NCI-H774 (cell line): ENCODE data around the gene PSG4.
"Not testable (repeated sequence)": the region's sequence is repeated elsewhere in the genome, so short reads cannot be mapped to it uniquely, and the experiment has no call there.

Source experiments
- DNase-seq: peaks from one replicate; lab custom pipeline; 2025; lab: John Stamatoyannopoulos, UW

The PSG4 gene

DNA sequence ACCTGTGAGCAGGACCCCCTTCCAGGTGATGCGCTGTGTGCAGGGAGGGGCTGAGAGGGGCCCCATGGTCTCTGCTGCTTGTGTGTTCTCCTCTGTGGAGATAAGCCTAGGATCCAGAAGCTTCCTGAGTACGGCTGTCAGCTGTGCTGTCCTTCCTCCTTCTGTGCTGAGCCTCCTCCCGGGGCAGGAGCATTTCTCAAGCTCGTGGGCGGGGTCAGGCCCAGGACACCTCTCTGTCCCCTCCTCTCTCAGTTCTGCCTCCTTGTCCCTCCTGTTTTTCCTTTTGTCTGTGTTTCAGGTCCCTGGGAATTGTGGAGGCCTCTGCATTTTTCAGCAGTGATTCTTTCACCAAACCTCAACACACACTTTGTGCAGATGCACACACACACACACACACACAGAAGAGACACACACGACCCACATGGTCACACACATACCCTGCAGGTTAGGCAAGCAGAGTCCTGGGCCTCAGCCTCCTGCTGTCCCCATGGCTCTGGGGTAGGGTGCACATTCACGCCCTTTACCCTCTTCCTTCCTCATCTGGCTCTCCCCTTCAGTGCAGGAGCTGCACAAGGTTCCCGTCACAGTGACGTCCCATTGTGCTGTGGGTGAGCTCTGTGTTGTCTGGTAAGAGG lies at the start of gene PSG4:
Gene PSG4 (minus strand): TSS at position 168 of the 635 bp plus-strand sequence. CDS start 102 bp downstream, at position 66.
- not testable (repeated sequence) for DNase-seq

GRCh38 chr19:43251428-43251827 lies 46.0 kb upstream of the PSG4 start:
- not testable (repeated sequence) for DNase-seq

DNA sequence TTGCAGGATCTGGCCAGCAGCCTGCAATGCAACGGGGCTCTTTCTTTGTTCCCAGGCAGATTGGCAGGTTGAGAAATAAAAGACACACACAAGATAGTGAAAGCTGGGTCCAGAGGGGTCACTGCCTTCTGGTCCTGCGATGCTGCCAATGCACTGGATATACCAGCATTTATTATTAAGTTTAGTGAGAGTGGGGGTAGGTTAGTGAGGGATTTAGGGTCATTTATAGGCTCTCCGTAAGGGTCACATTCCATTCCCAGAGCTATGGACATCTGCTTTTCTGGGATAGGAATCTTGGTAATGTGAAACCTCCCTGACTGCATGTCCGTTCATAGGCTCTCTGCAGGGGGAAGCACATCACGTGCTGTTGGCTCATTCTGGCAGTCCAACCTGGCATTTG lies 44.9 kb upstream of the PSG4 start:
- DNase-seq = not testable (repeated sequence)

DNA sequence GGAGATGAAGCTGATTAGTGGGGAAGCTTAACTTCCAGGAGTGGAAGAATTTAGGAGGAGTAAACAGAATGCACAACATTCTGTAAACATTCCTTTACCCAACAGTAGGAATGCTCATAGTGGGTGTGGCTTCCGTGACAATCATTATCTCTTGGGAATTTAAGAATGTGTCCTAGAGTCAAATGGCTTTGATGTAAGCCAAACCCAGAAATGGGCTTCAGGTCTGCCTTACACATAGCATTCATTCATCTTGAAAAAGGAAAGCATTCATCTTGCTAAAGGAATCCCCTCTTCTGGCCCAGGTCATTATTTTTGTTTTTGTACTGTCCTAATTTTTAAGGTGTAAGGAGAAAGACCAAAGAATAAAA lies 43.2 kb upstream of the PSG4 start:
- DNase-seq = not testable (repeated sequence)

DNA sequence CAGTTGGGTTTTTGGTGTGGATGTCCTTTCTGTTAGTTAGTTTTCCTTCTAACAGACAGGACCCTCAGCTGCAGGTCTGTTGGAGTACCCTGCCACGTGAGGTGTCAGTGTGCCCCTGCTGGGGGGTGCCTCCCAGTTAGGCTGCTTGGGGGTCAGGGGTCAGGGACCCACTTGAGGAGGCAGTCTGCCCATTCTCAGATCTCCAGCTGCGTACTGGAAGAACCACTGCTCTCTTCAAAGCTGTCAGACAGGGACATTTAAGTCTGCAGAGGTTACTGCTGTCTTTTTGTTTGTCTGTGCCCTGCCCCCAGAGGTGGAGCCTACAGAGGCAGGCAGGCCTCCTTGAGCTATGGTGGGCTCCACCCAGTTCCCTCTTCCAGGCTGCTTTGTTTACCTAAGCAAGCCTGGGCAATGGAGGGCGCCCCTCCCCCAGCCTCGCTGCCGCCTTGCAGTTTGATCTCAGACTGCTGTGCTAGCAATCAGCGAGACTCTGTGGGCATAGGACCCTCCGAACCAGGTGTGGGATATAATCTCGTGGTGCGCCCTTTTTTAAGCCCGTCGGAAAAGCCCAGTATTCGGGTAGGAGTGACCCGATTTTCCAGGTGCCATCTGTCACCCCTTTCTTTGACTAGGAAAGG lies 41.9 kb upstream of the PSG4 start:
- not testable (repeated sequence) for DNase-seq

DNA sequence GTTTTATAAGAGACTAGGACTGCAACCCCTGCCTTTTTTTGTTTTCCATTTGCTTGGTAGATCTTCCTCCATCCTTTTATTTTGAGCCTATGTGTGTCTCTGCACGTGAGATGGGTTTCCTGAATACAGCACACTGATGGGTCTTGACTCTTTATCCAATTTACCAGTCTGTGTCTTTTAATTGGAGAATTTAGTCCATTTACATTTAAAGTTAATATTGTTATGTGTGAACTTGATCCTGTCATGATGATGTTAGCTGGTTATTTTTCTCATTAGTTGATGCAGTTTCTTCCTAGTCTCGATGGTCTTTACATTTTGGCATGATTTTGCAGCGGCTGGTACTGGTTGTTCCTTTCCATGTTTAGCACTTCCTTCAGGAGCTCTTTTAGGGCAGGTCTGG lies 40.4 kb upstream of the PSG4 start:
- DNase-seq = not testable (repeated sequence)

- not testable (repeated sequence) for DNase-seq
Observed at GRCh38 chr19:43242211-43242610, 36.8 kb upstream of the PSG4 start.

- DNase-seq = not testable (repeated sequence)
Observed at GRCh38 chr19:43238213-43238612, 32.8 kb upstream of the PSG4 start.

DNA sequence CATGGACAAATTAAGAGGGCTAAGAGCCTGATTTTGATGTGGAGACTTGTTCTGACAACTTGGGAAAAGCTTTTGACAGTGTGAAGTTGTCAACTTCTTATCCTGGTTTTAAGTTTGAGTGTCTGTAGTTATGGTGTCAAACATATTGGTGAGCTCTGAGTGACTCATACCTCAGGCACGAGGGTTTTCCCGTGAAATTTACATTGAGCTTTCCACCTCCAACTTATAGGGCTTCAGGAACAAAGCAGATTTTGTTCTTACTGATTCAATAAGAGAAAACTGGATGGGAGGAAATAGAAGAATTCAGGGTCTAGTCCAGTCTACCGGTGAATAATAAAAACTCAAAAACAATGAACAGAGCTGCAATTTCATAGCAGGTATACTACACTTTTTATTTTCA lies 30.2 kb upstream of the PSG4 start:
- not testable (repeated sequence) for DNase-seq

- no peak for DNase-seq
Observed at GRCh38 chr19:43229315-43229714, 23.9 kb upstream of the PSG4 start.

DNA sequence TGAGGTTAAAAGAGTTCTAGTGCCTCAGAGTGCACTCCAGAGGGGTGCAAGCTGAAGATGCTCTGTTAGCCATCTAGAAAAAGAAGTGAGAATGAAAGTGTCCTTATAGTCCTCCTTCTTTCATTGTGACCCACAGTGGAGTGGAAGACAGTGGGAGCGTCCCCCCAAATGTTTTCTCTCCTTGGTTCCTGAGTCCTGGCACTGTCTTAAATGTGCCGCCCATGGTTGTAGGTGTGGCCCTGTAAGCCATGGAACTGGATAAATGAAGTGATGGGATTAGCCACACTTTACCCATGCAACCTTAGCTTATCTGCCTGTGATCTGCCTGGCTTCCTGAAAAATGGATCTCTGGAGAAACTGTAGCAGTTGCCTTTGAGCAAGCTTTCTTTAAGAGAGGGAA lies 23.3 kb upstream of the PSG4 start:
- not testable (repeated sequence) for DNase-seq

GRCh38 chr19:43226986-43227385 lies 21.5 kb upstream of the PSG4 start:
- DNase-seq = not testable (repeated sequence)

- DNase-seq = no peak
Observed at GRCh38 chr19:43224855-43225253, 19.4 kb upstream of the PSG4 start.

DNA sequence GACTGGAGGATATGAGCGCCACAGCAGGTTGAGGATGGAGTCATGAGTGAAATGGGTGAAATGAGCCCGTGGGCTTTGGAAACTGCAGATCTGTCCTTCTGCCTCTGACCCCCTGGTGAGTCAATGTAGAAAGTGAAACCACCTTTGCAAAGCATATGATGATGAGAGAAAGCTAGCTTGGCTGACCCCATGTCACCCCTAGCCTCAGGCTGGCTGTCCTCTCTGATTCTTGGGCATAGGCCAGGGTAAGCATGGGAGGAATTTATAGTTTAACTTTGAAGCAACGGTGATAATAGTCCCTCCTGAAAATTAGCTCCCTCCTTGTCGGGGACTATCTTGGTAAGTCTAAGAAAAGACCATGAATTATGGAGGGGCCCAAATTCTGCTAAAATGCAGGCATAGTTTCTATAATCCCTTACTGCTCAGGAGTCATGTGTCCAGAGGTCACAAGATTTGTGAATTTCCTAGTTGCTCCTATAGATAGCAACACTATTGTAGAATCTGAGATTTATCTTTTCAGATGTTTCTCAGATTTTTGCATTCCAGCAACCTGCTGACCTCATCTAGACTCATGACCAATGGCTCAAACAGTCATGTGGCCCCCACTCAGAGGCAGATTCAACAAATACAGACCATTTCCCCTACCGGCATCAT lies 18.9 kb upstream of the PSG4 start:
- not testable (repeated sequence) for DNase-seq

DNA sequence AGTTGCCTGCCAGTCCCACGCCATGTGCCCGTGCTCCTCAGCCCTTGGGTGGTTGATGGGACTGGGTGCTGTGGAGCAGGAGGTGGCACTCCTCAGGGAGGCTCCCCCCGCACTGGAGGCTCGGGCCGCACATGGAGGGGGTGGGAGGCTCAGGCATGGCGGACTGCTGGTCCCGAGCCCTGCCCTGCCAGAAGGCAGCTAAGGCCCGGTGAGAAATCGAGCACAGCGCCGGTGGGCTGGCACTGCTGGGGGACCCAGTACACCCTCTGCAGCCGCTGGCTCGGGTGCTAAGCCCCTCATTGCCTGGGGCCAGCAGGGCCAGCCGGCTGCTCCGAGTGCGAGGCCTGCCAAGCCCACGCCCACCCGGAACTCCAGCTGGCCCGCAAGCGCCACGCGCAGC lies 16.5 kb upstream of the PSG4 start:
- DNase-seq = not testable (repeated sequence)

DNA sequence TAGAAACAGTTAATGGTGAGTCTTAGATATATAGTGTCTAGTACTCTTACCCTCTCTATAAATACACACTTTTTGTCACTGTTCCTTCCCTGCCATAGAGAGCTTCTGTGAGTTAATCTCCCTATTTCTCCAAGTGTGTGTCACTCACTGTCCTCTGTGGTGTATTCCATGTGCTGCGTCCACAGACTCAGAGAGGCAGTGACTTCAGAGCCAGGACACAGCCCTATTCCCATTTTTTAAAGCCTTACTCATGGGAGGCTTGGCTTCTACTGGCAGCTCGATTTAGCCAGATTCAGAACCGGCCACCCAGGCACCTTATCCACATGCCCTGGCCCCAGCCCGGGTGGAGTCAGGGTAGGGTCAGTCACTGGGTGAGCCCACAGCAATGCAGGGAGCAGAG lies 13.7 kb upstream of the PSG4 start:
- DNase-seq = not testable (repeated sequence)

DNA sequence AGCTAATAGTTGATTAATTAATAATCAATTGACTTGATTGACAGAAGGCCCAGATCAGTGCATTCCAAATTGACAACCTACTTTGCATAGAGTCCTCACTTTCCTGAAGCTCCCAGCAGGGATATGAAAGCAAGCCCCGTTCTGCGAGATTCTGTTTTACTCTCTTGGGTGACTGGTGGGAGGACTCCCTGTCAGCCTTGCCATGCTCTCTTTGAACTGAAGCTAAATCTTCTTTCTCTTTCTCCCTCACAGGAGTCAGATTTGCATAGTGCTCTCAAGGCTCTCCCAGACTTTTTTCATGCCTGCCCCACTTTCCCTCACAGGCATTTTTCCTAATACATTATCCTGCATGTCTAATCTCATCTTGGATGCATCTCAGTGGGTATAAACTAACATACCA lies 10.4 kb upstream of the PSG4 start:
- DNase-seq = not testable (repeated sequence)

GRCh38 chr19:43207991-43208390 lies 2.6 kb upstream of the PSG4 start:
- DNase-seq = no peak

- not testable (repeated sequence) for DNase-seq
Observed at GRCh38 chr19:43207174-43207573, 1.7 kb upstream of the PSG4 start.

DNA sequence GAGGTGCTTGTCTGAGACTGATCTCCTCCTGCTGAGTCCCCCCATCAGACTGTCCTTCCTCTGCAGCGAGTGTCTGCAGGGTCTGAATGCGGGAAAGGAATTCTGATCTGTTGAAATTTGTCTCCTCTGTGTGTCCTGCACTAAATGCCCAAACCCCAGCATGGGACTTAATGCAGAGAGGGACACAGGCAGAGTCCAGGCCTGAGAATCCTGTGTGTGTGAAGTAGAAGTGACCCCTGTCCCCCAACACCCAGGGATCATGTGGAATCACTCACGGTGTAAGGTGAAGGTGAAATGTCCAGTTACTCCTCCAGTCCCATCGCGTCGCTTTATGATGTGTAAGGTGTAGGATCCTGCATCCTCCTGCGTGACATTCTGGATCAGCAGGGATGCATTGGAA lies 1.8 kb downstream of the PSG4 start:
- not testable (repeated sequence) for DNase-seq

GRCh38 chr19:43201891-43202290 lies 3.5 kb downstream of the PSG4 start:
- not testable (repeated sequence) for DNase-seq

DNA sequence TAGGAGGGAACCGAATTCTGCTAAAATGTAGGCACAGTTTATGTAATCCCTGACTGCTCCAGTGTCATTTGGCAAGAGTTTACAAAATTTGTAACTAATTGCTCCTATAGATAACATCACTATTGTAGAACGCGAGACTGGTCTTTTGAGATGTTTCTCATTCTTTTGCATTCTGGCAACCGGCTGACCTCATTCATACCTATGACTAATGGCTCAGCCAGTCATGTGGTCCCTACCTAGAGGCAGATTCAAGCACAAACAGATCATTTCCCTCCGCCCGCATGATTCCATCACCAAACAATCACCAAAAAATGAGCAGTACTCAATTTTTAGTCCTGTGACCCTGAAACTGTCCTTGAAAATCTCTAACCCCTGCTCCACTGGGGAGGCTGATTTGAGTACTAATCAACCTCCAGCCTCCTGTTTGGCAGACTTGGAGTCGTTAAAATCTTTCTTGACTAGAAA lies 4.1 kb downstream of the PSG4 start:
- DNase-seq = not testable (repeated sequence)
